ENCODE data around the gene TEX53.

TEX53 gene

DNA sequence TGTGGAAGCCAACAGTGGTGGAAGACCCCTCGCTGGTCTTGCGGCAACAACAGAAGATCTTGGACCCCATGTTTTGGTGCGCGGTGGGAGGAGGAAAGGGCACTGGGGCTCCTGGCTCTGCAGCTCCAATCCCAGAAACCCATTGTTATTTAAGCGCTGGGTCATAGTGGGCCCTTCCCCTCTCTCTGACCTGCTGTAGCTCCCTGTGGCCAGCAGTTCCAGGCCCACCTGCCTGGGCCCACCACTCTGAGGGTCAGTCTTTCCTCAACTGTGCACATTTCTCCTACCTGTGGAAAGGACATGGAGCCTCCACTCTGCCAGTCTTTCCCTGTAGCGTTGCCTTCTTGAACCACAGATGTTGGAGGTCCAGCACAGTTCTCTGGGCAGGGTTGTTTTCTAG lies at the start of gene TEX53:
TEX53 (minus strand) TSS at position 101 of the 400 bp plus-strand sequence; CDS start at position 70, 31 bp downstream.
- Histone ChIP-seq H3K27me3 (peaks cover 8% of the 10 kb centered on the region), H3K27ac (no peak within 1 kb of the TSS), H3K9me3 (no peaks in the 10 kb centered on the region), H3K4me1 (ENCODE audit: control insufficient read depth in 1 of 2, insufficient read depth in 1 of 2, low read depth in 1 of 2, low read length in 1 of 2) (peaks cover 3 to 4% of the 10 kb centered on the region in 2 experiments), H3K4me3 (ENCODE audit: low read depth in 1 of 2, low read length in 1 of 2) (no peak within 1 kb of the TSS), H3K36me3 (no peaks in the 10 kb centered on the region)
- TF ChIP-seq, protein P1, sequence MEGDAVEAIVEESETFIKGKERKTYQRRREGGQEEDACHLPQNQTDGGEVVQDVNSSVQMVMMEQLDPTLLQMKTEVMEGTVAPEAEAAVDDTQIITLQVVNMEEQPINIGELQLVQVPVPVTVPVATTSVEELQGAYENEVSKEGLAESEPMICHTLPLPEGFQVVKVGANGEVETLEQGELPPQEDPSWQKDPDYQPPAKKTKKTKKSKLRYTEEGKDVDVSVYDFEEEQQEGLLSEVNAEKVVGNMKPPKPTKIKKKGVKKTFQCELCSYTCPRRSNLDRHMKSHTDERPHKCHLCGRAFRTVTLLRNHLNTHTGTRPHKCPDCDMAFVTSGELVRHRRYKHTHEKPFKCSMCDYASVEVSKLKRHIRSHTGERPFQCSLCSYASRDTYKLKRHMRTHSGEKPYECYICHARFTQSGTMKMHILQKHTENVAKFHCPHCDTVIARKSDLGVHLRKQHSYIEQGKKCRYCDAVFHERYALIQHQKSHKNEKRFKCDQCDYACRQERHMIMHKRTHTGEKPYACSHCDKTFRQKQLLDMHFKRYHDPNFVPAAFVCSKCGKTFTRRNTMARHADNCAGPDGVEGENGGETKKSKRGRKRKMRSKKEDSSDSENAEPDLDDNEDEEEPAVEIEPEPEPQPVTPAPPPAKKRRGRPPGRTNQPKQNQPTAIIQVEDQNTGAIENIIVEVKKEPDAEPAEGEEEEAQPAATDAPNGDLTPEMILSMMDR (IDR thresholded peaks at IDR 0.05), result no peak

DNA sequence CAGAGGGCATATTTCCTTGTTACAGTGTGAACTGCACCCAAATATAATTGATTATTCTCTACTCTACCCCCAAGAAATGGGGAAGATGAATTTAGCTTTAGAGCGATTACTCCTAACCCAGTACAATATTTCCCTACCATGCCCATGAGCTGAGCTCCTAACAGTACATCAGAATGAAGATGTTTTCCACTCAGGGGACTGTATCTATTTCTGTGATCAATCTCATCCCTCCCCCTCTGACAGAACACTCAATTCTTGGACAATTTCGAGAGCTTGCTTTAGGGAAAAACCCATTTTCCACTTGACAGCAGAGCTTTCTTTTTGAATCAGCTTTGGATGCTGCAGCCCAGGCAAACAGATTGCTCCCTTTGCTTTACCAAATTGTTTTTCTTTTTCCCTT lies 49.1 kb upstream of the TEX53 start:
- H3K27me3 ChIP-seq, result no peaks in the 10 kb centered on the region
- no peak overlapping the region for H3K27ac ChIP-seq
- TF ChIP-seq, protein P1 (IDR thresholded peaks at IDR 0.05), result no peak
- H3K9me3 ChIP-seq, result no peaks in the 10 kb centered on the region
- H3K36me3 ChIP-seq, result no peaks in the 10 kb centered on the region
- no peak overlapping the region for H3K4me3 ChIP-seq (ENCODE audit: low read depth in 1 of 2, low read length in 1 of 2)
- H3K4me1 ChIP-seq (ENCODE audit: control insufficient read depth in 1 of 2, insufficient read depth in 1 of 2, low read depth in 1 of 2, low read length in 1 of 2), result no peaks in the 10 kb centered on the region

DNA sequence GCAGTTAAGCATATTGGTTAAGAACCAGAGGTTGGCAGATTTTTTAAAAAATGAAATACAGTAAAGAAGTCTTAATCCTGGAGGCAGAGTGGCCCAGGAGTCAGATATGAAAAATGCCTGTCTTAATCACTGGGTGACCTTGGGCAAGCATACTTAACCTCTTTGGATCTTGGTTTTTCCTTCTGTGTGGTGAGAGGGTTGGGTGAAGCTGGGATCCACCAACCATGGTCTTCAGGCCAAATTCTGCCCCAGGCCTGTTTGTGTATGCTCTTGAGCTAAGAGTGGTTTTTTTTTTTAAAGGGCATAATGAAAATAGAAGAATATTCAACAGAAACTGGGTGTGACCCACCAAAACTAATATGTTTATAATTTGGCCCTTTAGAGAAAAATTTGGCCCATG lies 44.4 kb upstream of the TEX53 start:
- Histone ChIP-seq H3K9me3 (no peaks in the 10 kb centered on the region), H3K4me3 (ENCODE audit: low read depth in 1 of 2, low read length in 1 of 2) (no peak overlapping the region), H3K27me3 (no peaks in the 10 kb centered on the region), H3K36me3 (no peaks in the 10 kb centered on the region), H3K4me1 (ENCODE audit: control insufficient read depth in 1 of 2, insufficient read depth in 1 of 2, low read depth in 1 of 2, low read length in 1 of 2) (no peaks in the 10 kb centered on the region), H3K27ac (no peak overlapping the region)
- TF ChIP-seq, protein P1 (IDR thresholded peaks at IDR 0.05), result no peak

DNA sequence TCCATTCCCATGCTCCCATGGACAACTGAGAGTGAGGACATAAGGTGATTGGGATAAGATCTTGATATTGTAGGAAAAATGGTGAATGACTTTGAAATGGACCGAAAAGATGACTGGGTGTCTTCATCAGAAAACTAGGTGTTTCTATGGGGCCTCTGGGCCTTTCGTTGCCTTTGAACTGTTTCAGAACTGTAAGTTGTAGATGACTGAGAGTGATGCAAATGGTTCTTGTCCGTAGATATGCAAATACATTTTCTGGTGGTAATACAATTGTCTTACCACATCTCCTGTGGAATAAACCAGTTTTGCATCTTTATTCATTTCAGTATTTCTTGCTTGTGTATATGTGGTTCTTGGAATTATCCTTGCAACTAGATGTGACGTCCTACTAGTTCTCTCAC lies 40.3 kb upstream of the TEX53 start:
- TF ChIP-seq, protein P1 (IDR thresholded peaks at IDR 0.05), result no peak
- no peak overlapping the region for H3K27ac ChIP-seq
- H3K27me3 ChIP-seq, result no peaks in the 10 kb centered on the region
- H3K4me1 ChIP-seq (ENCODE audit: control insufficient read depth in 1 of 2, insufficient read depth in 1 of 2, low read depth in 1 of 2, low read length in 1 of 2), result no peaks in the 10 kb centered on the region
- H3K36me3 ChIP-seq, result no peaks in the 10 kb centered on the region
- no peaks in the 10 kb centered on the region for H3K9me3 ChIP-seq
- no peak overlapping the region for H3K4me3 ChIP-seq (ENCODE audit: low read depth in 1 of 2, low read length in 1 of 2)

DNA sequence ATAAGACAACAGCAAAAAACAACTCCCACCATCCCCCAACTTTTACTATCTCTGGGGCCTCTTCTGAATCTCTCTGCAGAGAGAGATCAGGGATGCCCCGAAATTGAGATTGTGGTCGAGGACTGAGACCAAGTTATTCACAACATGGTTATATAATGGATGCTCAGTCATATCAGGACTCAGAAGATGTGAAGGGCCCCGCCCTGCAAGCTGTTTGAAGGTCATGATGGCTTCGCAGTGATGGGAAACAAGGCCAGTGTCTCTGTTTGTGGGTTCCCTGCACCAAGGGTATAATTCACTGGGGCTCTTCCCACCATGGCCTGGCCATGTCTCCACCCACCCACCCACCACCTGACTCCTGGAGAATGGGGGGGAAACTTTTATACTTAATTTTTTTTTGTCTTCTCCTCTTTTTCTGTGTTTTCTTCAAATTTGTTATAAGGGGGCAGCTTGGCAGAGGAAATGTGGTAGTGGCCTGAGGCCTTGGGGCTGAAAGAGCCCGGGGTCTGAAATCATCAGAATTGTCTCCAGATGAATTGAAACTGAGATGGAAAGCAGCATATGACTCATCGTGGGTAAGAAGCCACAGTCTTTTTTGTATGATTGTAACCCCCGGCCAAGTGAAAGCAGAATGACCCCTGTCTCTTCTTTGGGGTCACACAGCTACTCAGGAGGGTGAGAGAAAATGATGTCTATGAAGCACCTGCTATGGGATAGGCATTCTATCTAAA lies 39.4 kb upstream of the TEX53 start:
- H3K9me3 ChIP-seq, result no peaks in the 10 kb centered on the region
- no peak overlapping the region for H3K27ac ChIP-seq
- TF ChIP-seq, protein P1 (IDR thresholded peaks at IDR 0.05), result no peak

More for the DNA sequence above, 39.4 kb upstream of the TEX53 start:
- H3K4me1 ChIP-seq (ENCODE audit: control insufficient read depth in 1 of 2, insufficient read depth in 1 of 2, low read depth in 1 of 2, low read length in 1 of 2), result no peaks in the 10 kb centered on the region
- no peaks in the 10 kb centered on the region for H3K36me3 ChIP-seq
- H3K4me3 ChIP-seq (ENCODE audit: low read depth in 1 of 2, low read length in 1 of 2), result no peak overlapping the region
- H3K27me3 ChIP-seq, result no peaks in the 10 kb centered on the region
